ENCODE data around the gene MALSU1. TPM values are rescaled to one million over a fixed set of nuclear protein-coding genes. Genes with fewer than 3 reads are reported as not detected.
A peak's percentile ranks its signal among the peaks of the same experiment; 100 is the strongest.

The MALSU1 gene
- total and polyA plus RNA-seq, 2 donors, result 33.1 to 42.3 TPM

DNA sequence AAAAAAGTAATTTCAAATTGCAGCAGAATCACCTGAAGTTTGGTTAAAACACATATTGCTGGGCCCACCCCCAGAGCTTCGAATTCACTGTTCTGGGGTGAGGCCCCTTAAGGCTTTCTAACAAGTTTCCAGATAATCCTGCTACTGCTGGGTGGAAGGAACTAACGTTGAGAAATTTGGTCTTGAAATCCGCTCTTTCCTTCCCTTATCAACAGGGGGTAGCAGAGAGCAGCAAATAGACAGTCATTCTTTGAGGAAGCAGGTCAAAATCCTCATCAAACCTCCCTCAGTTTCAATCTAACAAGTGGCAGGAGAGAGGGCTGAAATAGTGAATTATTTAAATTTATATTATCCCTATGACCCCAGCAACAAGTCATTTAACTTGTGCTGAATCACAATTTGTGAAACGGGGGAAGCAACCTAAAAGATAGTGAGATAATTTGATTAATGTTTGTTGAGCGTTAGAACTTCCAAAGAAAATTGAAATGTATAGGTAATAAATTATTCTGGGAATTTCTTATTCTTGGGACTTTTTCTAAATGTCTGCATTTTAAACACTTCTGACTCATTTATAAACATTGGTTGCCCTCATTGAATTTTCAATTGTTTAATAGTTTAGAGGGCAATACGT, 21.7 kb upstream of the MALSU1 start:
- Histone ChIP-seq H3K36me3 (ENCODE audit: control insufficient read depth in 2 of 2, insufficient read depth in 2 of 2, low read length in 1 of 2) (no peaks in the 10 kb centered on the region), H3K4me1 (ENCODE audit: control insufficient read depth in 2 of 2, insufficient read depth in 2 of 2, low read length in 2 of 2) (peaks cover 0 to 8% of the 10 kb centered on the region in 2 donors), H3K4me3 (ENCODE audit: low read length in 2 of 2) (no peak overlapping the region), H3K27me3 (ENCODE audit: control insufficient read depth in 2 of 2, insufficient read depth in 1 of 2, low read length in 1 of 2) (no peaks in the 10 kb centered on the region), H3K27ac (ENCODE audit: low read depth in 1 of 2, low read length in 1 of 2) (no peak overlapping the region), H3K9me3 (ENCODE audit: control insufficient read depth in 2 of 2, insufficient read depth in 1 of 2, low read length in 1 of 2) (no peaks in the 10 kb centered on the region)
- peak in 8 of 9 donors; percentile 54 to 89 (median 76) for DNase-seq (ENCODE audit: low read depth in 6 of 9, low spot score in 9 of 9)
- 38% methylated on average over 6 of the region's 6 CpGs for WGBS

DNA sequence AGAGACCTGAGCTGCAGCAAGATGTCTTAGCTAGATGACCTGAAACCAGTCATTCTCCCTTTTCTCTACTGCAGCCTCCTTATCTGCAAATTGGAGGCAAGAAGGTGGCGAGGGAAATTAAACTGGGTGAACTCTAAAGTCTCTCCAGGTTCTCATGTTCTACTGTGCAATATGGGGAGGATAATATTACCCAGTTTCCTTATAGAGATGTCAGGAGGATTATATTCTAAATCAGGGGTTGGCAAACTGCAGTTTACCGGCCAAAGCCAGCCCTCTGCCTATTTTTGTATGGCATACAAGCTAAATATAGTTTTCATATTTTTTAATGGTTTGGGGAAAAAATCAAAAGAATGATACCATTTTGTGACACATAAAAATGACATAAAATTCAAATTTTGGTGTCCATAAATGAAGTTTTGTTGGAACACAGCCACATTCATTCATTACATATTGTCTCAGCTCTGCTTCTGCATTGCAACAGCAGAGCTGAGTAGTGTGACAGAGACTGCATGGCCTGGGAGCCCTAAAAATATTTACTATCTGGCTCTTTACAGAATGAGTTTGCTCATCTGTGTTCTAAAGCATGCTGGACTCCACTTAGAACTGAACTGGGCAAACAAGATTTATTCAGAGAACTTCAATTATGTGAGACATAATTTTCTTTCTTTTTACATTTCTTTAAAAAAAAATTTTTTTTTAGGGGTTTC, 19.2 kb upstream of the MALSU1 start:
- Histone ChIP-seq H3K9me3 (ENCODE audit: control insufficient read depth in 2 of 2, insufficient read depth in 1 of 2, low read length in 1 of 2) (no peaks in the 10 kb centered on the region), H3K36me3 (ENCODE audit: control insufficient read depth in 2 of 2, insufficient read depth in 2 of 2, low read length in 1 of 2) (no peaks in the 10 kb centered on the region), H3K4me3 (ENCODE audit: low read length in 2 of 2) (no peak overlapping the region), H3K27ac (ENCODE audit: low read depth in 1 of 2, low read length in 1 of 2) (no peak overlapping the region), H3K27me3 (ENCODE audit: control insufficient read depth in 2 of 2, insufficient read depth in 1 of 2, low read length in 1 of 2) (no peaks in the 10 kb centered on the region), H3K4me1 (ENCODE audit: control insufficient read depth in 2 of 2, insufficient read depth in 2 of 2, low read length in 2 of 2) (no peaks in the 10 kb centered on the region)
- DNase-seq (ENCODE audit: low read depth in 6 of 9, low spot score in 9 of 9), result no peak
- WGBS, result 98% methylated on average over 2 of the region's 2 CpGs

- Histone ChIP-seq H3K36me3 (ENCODE audit: control insufficient read depth in 2 of 2, insufficient read depth in 2 of 2, low read length in 1 of 2) (no peaks in the 10 kb centered on the region), H3K9me3 (ENCODE audit: control insufficient read depth in 2 of 2, insufficient read depth in 1 of 2, low read length in 1 of 2) (no peaks in the 10 kb centered on the region), H3K4me3 (ENCODE audit: low read length in 2 of 2) (no peak overlapping the region), H3K4me1 (ENCODE audit: control insufficient read depth in 2 of 2, insufficient read depth in 2 of 2, low read length in 2 of 2) (peaks cover 5 to 12% of the 10 kb centered on the region in 2 donors), H3K27me3 (ENCODE audit: control insufficient read depth in 2 of 2, insufficient read depth in 1 of 2, low read length in 1 of 2) (no peaks in the 10 kb centered on the region), H3K27ac (ENCODE audit: low read depth in 1 of 2, low read length in 1 of 2) (no peak overlapping the region)
- DNase-seq (ENCODE audit: low read depth in 6 of 9, low spot score in 9 of 9), result no peak
- 99% methylated on average over 4 of the region's 4 CpGs for WGBS
These were observed 16.1 kb upstream of the MALSU1 start for GRCh38 chr7:23283086-23283485.

DNA sequence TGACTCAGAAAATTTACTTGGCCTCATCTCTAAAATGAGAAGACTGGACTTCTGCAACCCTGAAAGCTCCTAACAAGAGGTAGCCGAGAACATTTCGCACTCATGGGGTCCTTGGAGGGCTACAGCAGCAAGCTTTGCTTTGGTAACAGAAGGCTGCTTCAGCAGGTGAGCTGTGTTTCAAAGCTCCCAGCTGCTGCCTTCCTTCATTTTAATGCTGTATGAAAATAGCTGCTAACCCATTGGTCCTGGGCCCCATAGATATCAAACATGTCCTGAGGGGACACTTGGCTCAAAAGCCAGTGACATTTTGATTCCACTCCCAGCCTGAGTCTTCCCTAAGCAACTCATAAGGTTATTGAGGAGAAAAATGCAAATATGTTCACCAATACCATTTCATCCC, 14.3 kb upstream of the MALSU1 start:
- WGBS, result over 99% methylated on average over 2 of the region's 2 CpGs
- no peak overlapping the region for H3K27ac ChIP-seq (ENCODE audit: low read depth in 1 of 2, low read length in 1 of 2)
- no peak overlapping the region for H3K4me3 ChIP-seq (ENCODE audit: low read length in 2 of 2)
- no peaks in the 10 kb centered on the region for H3K36me3 ChIP-seq (ENCODE audit: control insufficient read depth in 2 of 2, insufficient read depth in 2 of 2, low read length in 1 of 2)
- H3K4me1 ChIP-seq (ENCODE audit: control insufficient read depth in 2 of 2, insufficient read depth in 2 of 2, low read length in 2 of 2), result peaks cover 5 to 20% of the 10 kb centered on the region in 2 donors
- no peaks in the 10 kb centered on the region for H3K27me3 ChIP-seq (ENCODE audit: control insufficient read depth in 2 of 2, insufficient read depth in 1 of 2, low read length in 1 of 2)
- DNase-seq (ENCODE audit: low read depth in 6 of 9, low spot score in 9 of 9), result no peak
- no peaks in the 10 kb centered on the region for H3K9me3 ChIP-seq (ENCODE audit: control insufficient read depth in 2 of 2, insufficient read depth in 1 of 2, low read length in 1 of 2)

- H3K27me3 ChIP-seq (ENCODE audit: control insufficient read depth in 2 of 2, insufficient read depth in 1 of 2, low read length in 1 of 2), result no peaks in the 10 kb centered on the region
- no peaks in the 10 kb centered on the region for H3K9me3 ChIP-seq (ENCODE audit: control insufficient read depth in 2 of 2, insufficient read depth in 1 of 2, low read length in 1 of 2)
- no peak for DNase-seq (ENCODE audit: low read depth in 6 of 9, low spot score in 9 of 9)
- 96% methylated on average over 18 of the region's 18 CpGs for WGBS
- H3K4me1 ChIP-seq (ENCODE audit: control insufficient read depth in 2 of 2, insufficient read depth in 2 of 2, low read length in 2 of 2), result peaks cover 5 to 26% of the 10 kb centered on the region in 2 donors
- no peak overlapping the region for H3K4me3 ChIP-seq (ENCODE audit: low read length in 2 of 2)
- no peak overlapping the region for H3K27ac ChIP-seq (ENCODE audit: low read depth in 1 of 2, low read length in 1 of 2)
- H3K36me3 ChIP-seq (ENCODE audit: control insufficient read depth in 2 of 2, insufficient read depth in 2 of 2, low read length in 1 of 2), result no peaks in the 10 kb centered on the region
These were observed 13.2 kb upstream of the MALSU1 start for GRCh38 chr7:23285657-23286646.

DNA sequence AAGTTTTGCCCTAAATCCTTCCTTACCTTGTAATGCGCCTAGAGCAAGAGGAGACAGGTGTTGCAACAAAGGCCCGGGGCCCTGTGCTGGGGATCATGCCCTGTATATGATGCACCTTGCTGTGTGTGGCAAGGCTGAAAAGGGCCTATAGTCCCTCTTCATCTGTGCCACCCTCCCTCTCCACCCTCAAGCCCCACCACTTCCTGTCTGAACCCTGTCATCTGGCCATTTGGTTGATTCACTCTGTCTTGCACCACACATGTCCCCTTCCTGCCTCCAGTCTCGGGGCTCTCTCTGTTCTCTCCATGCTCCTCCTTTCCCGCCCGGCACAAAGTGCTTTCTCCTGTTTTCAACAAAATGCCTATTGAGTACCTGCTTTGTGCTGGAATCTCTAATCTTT, 11.5 kb upstream of the MALSU1 start:
- peaks cover 5 to 26% of the 10 kb centered on the region in 2 donors for H3K4me1 ChIP-seq (ENCODE audit: control insufficient read depth in 2 of 2, insufficient read depth in 2 of 2, low read length in 2 of 2)
- H3K9me3 ChIP-seq (ENCODE audit: control insufficient read depth in 2 of 2, insufficient read depth in 1 of 2, low read length in 1 of 2), result no peaks in the 10 kb centered on the region
- H3K4me3 ChIP-seq (ENCODE audit: low read length in 2 of 2), result no peak overlapping the region
- H3K27me3 ChIP-seq (ENCODE audit: control insufficient read depth in 2 of 2, insufficient read depth in 1 of 2, low read length in 1 of 2), result no peaks in the 10 kb centered on the region
- peak overlapping the region in 1 of 2 donors; percentile 33 for H3K27ac ChIP-seq (ENCODE audit: low read depth in 1 of 2, low read length in 1 of 2)
- peak in 5 of 9 donors; percentile 30 to 64 (median 41) for DNase-seq (ENCODE audit: low read depth in 6 of 9, low spot score in 9 of 9)
- WGBS, result 80% methylated on average over 5 of the region's 5 CpGs
- H3K36me3 ChIP-seq (ENCODE audit: control insufficient read depth in 2 of 2, insufficient read depth in 2 of 2, low read length in 1 of 2), result no peaks in the 10 kb centered on the region

DNA sequence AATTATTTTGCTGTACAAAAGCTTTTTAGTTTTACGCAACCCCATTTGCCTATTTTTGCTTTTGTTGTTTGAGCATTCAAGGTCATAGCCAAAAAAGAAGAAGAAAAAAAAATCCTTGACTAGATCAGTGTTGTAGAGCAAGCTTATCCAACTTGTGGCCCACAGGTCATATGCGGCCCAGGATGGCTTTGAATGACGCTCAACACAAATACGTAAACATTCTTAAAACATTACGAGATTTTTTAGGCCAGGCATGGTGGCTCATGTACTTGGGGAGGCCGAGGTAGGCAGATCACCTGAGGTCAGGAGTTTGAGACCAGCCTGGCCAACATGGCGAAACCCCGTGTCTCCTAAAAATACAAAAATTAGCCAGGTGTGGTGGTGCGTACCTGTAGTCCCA, 8.1 kb upstream of the MALSU1 start:
- H3K36me3 ChIP-seq (ENCODE audit: control insufficient read depth in 2 of 2, insufficient read depth in 2 of 2, low read length in 1 of 2), result no peaks in the 10 kb centered on the region
- no peak overlapping the region for H3K27ac ChIP-seq (ENCODE audit: low read depth in 1 of 2, low read length in 1 of 2)
- no peak overlapping the region for H3K4me3 ChIP-seq (ENCODE audit: low read length in 2 of 2)
- H3K4me1 ChIP-seq (ENCODE audit: control insufficient read depth in 2 of 2, insufficient read depth in 2 of 2, low read length in 2 of 2), result peaks cover 5 to 26% of the 10 kb centered on the region in 2 donors
- peaks cover 0 to 2% of the 10 kb centered on the region in 2 donors for H3K27me3 ChIP-seq (ENCODE audit: control insufficient read depth in 2 of 2, insufficient read depth in 1 of 2, low read length in 1 of 2)
- DNase-seq (ENCODE audit: low read depth in 6 of 9, low spot score in 9 of 9), result no peak
- WGBS, result 91% methylated on average over 9 of the region's 9 CpGs
- no peaks in the 10 kb centered on the region for H3K9me3 ChIP-seq (ENCODE audit: control insufficient read depth in 2 of 2, insufficient read depth in 1 of 2, low read length in 1 of 2)

DNA sequence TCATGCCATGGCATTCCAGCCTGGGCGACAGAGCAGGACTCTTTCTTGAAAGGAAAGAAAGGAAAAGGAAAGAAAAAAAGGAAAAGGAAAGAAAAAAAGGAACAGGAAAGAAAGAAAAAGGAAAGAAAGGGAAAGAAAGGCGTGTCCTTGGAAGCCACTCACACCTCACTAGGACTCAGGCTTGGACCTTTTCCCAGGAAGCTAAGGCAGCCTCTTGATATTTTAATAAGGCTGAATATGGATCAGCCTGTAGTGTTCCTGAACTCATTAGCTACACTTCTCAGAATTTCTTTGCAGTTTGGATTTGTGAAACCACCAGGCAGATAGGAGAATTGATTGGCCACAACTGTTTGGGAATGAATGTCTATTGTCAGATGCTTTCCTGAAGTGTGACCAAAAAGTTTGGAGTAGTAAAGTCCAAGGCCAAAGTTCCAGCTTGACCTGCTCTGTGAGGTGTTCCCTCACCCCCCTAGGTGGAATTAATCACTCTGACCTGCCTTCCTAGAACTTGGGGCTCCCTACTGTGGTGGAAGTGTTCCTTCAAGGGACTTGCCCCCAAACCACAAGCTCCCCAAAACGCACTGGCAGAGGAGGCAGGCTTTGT, 7.1 kb upstream of the MALSU1 start:
- Histone ChIP-seq H3K9me3 (ENCODE audit: control insufficient read depth in 2 of 2, insufficient read depth in 1 of 2, low read length in 1 of 2) (no peaks in the 10 kb centered on the region), H3K27ac (ENCODE audit: low read depth in 1 of 2, low read length in 1 of 2) (no peak overlapping the region), H3K36me3 (ENCODE audit: control insufficient read depth in 2 of 2, insufficient read depth in 2 of 2, low read length in 1 of 2) (no peaks in the 10 kb centered on the region), H3K4me1 (ENCODE audit: control insufficient read depth in 2 of 2, insufficient read depth in 2 of 2, low read length in 2 of 2) (peaks cover 5 to 25% of the 10 kb centered on the region in 2 donors), H3K4me3 (ENCODE audit: low read length in 2 of 2) (no peak overlapping the region), H3K27me3 (ENCODE audit: control insufficient read depth in 2 of 2, insufficient read depth in 1 of 2, low read length in 1 of 2) (peaks cover 0 to 2% of the 10 kb centered on the region in 2 donors)
- WGBS, result 76% methylated on average over 3 of the region's 3 CpGs
- DNase-seq (ENCODE audit: low read depth in 6 of 9, low spot score in 9 of 9), result no peak
